Measurements from ENCODE around the gene HCFC1R1. TPM values are rescaled to one million over a fixed set of nuclear protein-coding genes. Genes with fewer than 3 reads are reported as not detected.

Gene HCFC1R1
- total and polyA plus RNA-seq, 5 donors, result 43.7 to 122 (median 70.1) TPM

GRCh38 chr16:3017344-3017743, 6.4 kb downstream of the HCFC1R1 start:
- Histone ChIP-seq H3K27ac (ENCODE audit: low read length) (no peak overlapping the region), H3K27me3 (ENCODE audit: control insufficient read depth, insufficient read depth) (no peaks in the 10 kb centered on the region), H3K4me1 (ENCODE audit: control insufficient read depth, insufficient read depth, low read length) (peaks cover under 1% of the 10 kb centered on the region), H3K4me3 (ENCODE audit: low read length) (no peak overlapping the region), H3K9me3 (ENCODE audit: control insufficient read depth, low read length) (no peaks in the 10 kb centered on the region)
- 56% methylated on average over 20 of the region's 20 CpGs for WGBS
- intact Hi-C loops (cut with DNase I), result no loop called here
- DNase-seq (no peak), ATAC-seq (no peak)

DNA sequence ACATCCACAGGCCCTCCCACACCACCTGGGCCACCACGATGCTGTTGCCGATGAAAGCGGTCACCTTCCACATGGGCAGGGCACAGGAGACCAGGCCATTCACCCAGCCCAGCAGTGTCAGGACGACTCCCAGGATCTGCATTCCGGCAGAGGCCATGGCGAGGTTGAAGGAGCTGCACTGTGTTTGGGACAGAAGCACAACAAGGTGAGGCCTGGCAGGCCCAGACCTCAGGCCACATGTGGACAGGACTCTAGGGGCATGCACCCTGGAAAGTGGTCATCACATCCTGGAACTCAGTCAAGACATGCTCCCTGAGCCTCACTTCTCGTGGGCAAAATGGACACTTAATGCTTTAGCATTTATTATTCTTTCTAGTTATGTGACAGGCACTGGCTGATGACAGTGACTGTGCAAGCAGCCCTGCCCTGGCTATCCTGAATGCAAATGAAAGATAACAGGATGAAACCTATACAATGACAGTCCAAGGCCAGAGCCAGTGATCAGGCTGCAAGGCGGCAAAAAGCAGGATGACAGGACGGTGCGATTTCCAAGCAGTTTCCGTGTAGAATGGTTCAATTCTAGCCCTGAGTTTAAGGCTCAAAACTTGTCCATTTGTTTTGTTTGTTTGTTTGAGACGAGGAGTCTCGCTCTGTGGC, 7.7 kb downstream of the HCFC1R1 start:
- no peak for ATAC-seq
- no peaks in the 10 kb centered on the region for H3K9me3 ChIP-seq (ENCODE audit: control insufficient read depth, low read length)
- 78% methylated on average over 13 of the region's 13 CpGs for WGBS
- no peak overlapping the region for H3K27ac ChIP-seq (ENCODE audit: low read length)
- H3K27me3 ChIP-seq (ENCODE audit: control insufficient read depth, insufficient read depth), result no peaks in the 10 kb centered on the region
- no peak for DNase-seq
- no peaks in the 10 kb centered on the region for H3K4me1 ChIP-seq (ENCODE audit: control insufficient read depth, insufficient read depth, low read length)
- intact Hi-C loops (cut with DNase I), result no loop called here
- H3K4me3 ChIP-seq (ENCODE audit: low read length), result no peak overlapping the region

GRCh38 chr16:3014971-3015370, 8.8 kb downstream of the HCFC1R1 start:
- Histone ChIP-seq H3K27ac (ENCODE audit: low read length) (no peak overlapping the region), H3K9me3 (ENCODE audit: control insufficient read depth, low read length) (no peaks in the 10 kb centered on the region), H3K4me1 (ENCODE audit: control insufficient read depth, insufficient read depth, low read length) (no peaks in the 10 kb centered on the region), H3K27me3 (ENCODE audit: control insufficient read depth, insufficient read depth) (no peaks in the 10 kb centered on the region), H3K4me3 (ENCODE audit: low read length) (no peak overlapping the region)
- intact Hi-C loops (cut with DNase I), result no loop called here
- DNase-seq (no peak), ATAC-seq (no peak)
- 86% methylated on average over 6 of the region's 6 CpGs for WGBS

- no peak for ATAC-seq
- Histone ChIP-seq H3K9me3 (ENCODE audit: control insufficient read depth, low read length) (no peaks in the 10 kb centered on the region), H3K27ac (ENCODE audit: low read length) (no peak overlapping the region), H3K4me1 (ENCODE audit: control insufficient read depth, insufficient read depth, low read length) (no peaks in the 10 kb centered on the region), H3K4me3 (ENCODE audit: low read length) (no peak overlapping the region), H3K27me3 (ENCODE audit: control insufficient read depth, insufficient read depth) (no peaks in the 10 kb centered on the region)
- intact Hi-C loops (cut with DNase I), result no loop called here
- WGBS, result 47% methylated on average over 12 of the region's 12 CpGs
- DNase-seq, result no peak
Measured at GRCh38 chr16:3013998-3014690, 9.6 kb downstream of the HCFC1R1 start.

GRCh38 chr16:3013491-3013951, 10.2 kb downstream of the HCFC1R1 start:
- no peak overlapping the region for H3K4me3 ChIP-seq (ENCODE audit: low read length)
- WGBS, result 48% methylated on average over 27 of the region's 27 CpGs
- DNase-seq (no peak), ATAC-seq (peak in 1 of 2 donors; percentile 3)
- H3K9me3 ChIP-seq (ENCODE audit: control insufficient read depth, low read length), result no peaks in the 10 kb centered on the region
- intact Hi-C loops (cut with DNase I), result no loop called here
- no peaks in the 10 kb centered on the region for H3K27me3 ChIP-seq (ENCODE audit: control insufficient read depth, insufficient read depth)
- H3K27ac ChIP-seq (ENCODE audit: low read length), result no peak overlapping the region
- no peaks in the 10 kb centered on the region for H3K4me1 ChIP-seq (ENCODE audit: control insufficient read depth, insufficient read depth, low read length)

- Histone ChIP-seq H3K9me3 (ENCODE audit: control insufficient read depth, low read length) (no peaks in the 10 kb centered on the region), H3K4me1 (ENCODE audit: control insufficient read depth, insufficient read depth, low read length) (no peaks in the 10 kb centered on the region), H3K4me3 (ENCODE audit: low read length) (no peak within 1 kb of the TSS), H3K27me3 (ENCODE audit: control insufficient read depth, insufficient read depth) (no peaks in the 10 kb centered on the region), H3K27ac (ENCODE audit: low read length) (no peak within 1 kb of the TSS)
- ATAC-seq (no peak), DNase-seq (no peak)
- intact Hi-C loops (cut with DNase I), result no loop called here
- 33% methylated on average over 27 of the region's 27 CpGs for WGBS
Measured at GRCh38 chr16:3012828-3013420, 10.8 kb downstream of the HCFC1R1 start, which contains the start of gene CLDN9. Gene CLDN9, plus strand, starts transcription at chr16:3012923. Its CDS starts 440 bp downstream, at chr16:3013363.

- ATAC-seq (no peak), DNase-seq (no peak)
- H3K4me3 ChIP-seq (ENCODE audit: low read length), result no peak overlapping the region
- no peaks in the 10 kb centered on the region for H3K27me3 ChIP-seq (ENCODE audit: control insufficient read depth, insufficient read depth)
- H3K9me3 ChIP-seq (ENCODE audit: control insufficient read depth, low read length), result no peaks in the 10 kb centered on the region
- intact Hi-C loops (cut with DNase I), result no loop called here
- no peak overlapping the region for H3K27ac ChIP-seq (ENCODE audit: low read length)
- no peaks in the 10 kb centered on the region for H3K4me1 ChIP-seq (ENCODE audit: control insufficient read depth, insufficient read depth, low read length)
- WGBS, result 17% methylated on average over 19 of the region's 19 CpGs
Measured at GRCh38 chr16:3012246-3012645, 11.5 kb downstream of the HCFC1R1 start.

DNA sequence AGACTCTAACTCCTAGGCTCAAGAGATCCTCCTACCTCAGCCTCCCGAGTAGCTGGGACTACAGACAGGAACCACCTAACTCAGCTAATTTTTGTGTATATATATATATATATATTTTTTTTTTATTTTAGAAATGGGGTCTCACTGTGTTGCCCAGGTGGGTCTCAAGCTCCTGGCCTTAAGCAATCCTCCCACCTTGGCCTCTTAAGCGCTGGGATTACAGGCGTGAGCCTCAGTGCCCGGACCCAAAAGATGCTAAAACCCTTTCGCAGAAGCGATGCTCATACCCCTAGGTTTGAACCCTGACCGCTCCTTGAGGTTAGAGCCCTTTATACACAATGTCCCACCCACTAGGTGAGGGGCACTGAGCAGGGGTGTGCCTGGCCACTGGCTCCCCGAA, 13.2 kb downstream of the HCFC1R1 start:
- 92% methylated on average over 8 of the region's 8 CpGs for WGBS

DNA sequence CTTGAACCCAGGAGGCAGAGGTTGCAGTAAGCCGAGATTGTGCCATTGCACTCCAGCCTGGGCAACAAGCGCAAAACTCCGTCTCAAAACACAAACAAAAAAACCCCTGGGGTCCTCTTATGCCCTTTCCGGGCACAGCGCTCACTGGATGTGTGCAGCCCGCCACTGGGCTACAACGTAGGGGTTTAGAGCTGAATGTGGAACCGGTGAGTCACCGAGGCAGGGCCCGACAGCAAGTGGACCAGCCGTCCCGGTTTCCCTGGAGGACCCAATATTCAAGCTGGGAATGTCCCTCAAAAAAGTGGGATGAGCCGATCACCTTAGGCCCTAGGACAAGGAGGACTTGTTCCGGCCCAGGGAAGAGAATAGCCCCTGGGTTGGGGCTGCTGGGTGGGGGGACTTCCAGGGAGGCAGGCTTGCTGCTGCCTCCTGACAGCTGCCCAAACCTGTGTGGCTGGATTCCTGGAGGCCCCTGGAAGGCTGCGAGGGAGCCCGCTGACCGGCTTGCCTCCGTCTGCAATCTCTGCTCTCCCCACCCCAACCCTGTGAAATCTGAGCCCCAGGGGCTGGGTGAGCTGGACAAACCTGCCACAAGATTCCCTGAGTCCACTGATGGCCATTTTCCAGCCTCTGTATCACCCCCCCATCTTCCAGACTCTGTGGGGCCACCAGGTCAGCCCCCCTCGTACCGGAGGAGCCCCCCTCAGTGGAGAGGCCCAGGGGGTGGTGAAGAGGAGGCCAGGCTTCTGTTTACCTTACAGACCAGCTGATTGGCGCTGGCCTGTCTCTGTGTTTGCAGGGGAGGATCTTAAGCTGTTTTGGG, 14.0 kb downstream of the HCFC1R1 start:
- H3K9me3 ChIP-seq (ENCODE audit: control insufficient read depth, low read length), result no peaks in the 10 kb centered on the region
- intact Hi-C loops (cut with DNase I), result no loop called here
- no peak overlapping the region for H3K4me3 ChIP-seq (ENCODE audit: low read length)
- 44% methylated on average over 21 of the region's 21 CpGs for WGBS
- no peak for DNase-seq
- H3K27ac ChIP-seq (ENCODE audit: low read length), result no peak overlapping the region
- no peaks in the 10 kb centered on the region for H3K4me1 ChIP-seq (ENCODE audit: control insufficient read depth, insufficient read depth, low read length)
- no peaks in the 10 kb centered on the region for H3K27me3 ChIP-seq (ENCODE audit: control insufficient read depth, insufficient read depth)
- no peak for ATAC-seq

More for the DNA sequence above, 13.2 kb downstream of the HCFC1R1 start:
- Histone ChIP-seq H3K4me3 (ENCODE audit: low read length) (no peak overlapping the region), H3K4me1 (ENCODE audit: control insufficient read depth, insufficient read depth, low read length) (no peaks in the 10 kb centered on the region), H3K27ac (ENCODE audit: low read length) (no peak overlapping the region), H3K27me3 (ENCODE audit: control insufficient read depth, insufficient read depth) (no peaks in the 10 kb centered on the region), H3K9me3 (ENCODE audit: control insufficient read depth, low read length) (no peaks in the 10 kb centered on the region)
- intact Hi-C loops (cut with DNase I), result no loop called here
- ATAC-seq, result no peak
- DNase-seq, result no peak

DNA sequence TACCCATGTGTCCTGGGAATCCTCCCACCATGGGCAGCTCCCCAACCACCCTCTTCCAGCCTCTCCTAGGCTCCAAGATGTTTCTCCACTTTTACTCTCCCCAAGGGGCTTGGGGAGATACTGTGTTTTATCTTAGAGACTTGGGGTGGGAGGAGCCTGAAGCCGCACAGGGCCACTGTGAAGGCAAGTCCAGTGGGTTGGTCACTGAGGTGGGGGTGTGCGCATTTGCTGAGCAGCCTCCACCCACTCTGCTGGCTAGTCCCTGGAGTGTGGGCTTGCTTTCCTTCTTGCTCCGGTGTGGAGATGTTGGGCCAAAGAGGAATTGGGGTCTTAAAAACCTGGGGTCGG, 15.1 kb downstream of the HCFC1R1 start:
- DNase-seq (no peak), ATAC-seq (no peak)
- no peaks in the 10 kb centered on the region for H3K27me3 ChIP-seq (ENCODE audit: control insufficient read depth, insufficient read depth)
- H3K27ac ChIP-seq (ENCODE audit: low read length), result no peak overlapping the region
- H3K4me1 ChIP-seq (ENCODE audit: control insufficient read depth, insufficient read depth, low read length), result no peaks in the 10 kb centered on the region
- no peaks in the 10 kb centered on the region for H3K9me3 ChIP-seq (ENCODE audit: control insufficient read depth, low read length)
- WGBS, result 28% methylated on average over 4 of the region's 4 CpGs
- intact Hi-C loops (cut with DNase I), result no loop called here
- no peak overlapping the region for H3K4me3 ChIP-seq (ENCODE audit: low read length)

Data from right cardiac atrium (tissue), 5 donors.